GM18868 (cell line): ENCODE measurements around the gene HTR2C.
"Not testable (repeated sequence)": the region's sequence is repeated elsewhere in the genome, so short reads cannot be mapped to it uniquely, and the experiment has no call there.

ENCODE experiments used
- ATAC-seq: cut with Tn5 transposase; IDR thresholded peaks from one replicate; pipeline ENCODE4 v1.9.1; 2021; ENCODE audit warnings: mild to moderate bottlenecking, moderate library complexity; ENCODE audit not compliant: unreplicated experiment

HTR2C gene

GRCh38 chrX:114583646-114584374 lies at the start of gene HTR2C:
Gene HTR2C, plus strand, starts transcription at chrX:114584086. Its CDS starts 142,851 bp downstream, at chrX:114726937.
- ATAC-seq, result no peak

GRCh38 chrX:114580336-114580735 lies 3.5 kb upstream of the HTR2C start:
- ATAC-seq, result no peak

- ATAC-seq, result no peak
Measured at GRCh38 chrX:114581528-114582263, 2.2 kb upstream of the HTR2C start.

GRCh38 chrX:114582264-114582632 lies 1.6 kb upstream of the HTR2C start:
- ATAC-seq, result no peak

- ATAC-seq, result no peak
Measured at GRCh38 chrX:114582698-114583395, 1.0 kb upstream of the HTR2C start.

GRCh38 chrX:114584375-114584943 lies 573 bp downstream of the HTR2C start:
- ATAC-seq, result no peak

GRCh38 chrX:114584983-114585842 lies 1.3 kb downstream of the HTR2C start:
- ATAC-seq, result no peak

GRCh38 chrX:114591121-114591520 lies 7.2 kb downstream of the HTR2C start:
- no peak for ATAC-seq

GRCh38 chrX:114599305-114599704 lies 15.4 kb downstream of the HTR2C start:
- no peak for ATAC-seq

- ATAC-seq, result no peak
Measured at GRCh38 chrX:114599911-114600310, 16.0 kb downstream of the HTR2C start.

- ATAC-seq, result not testable (repeated sequence)
Measured at GRCh38 chrX:114606619-114607018, 22.7 kb downstream of the HTR2C start.

GRCh38 chrX:114611018-114611619 lies 27.2 kb downstream of the HTR2C start:
- peak; percentile 78 for ATAC-seq

GRCh38 chrX:114615765-114616164 lies 31.9 kb downstream of the HTR2C start:
- no peak for ATAC-seq

- ATAC-seq, result peak; percentile 81
Measured at GRCh38 chrX:114619874-114620273, 36.0 kb downstream of the HTR2C start.

GRCh38 chrX:114626323-114626722 lies 42.4 kb downstream of the HTR2C start:
- ATAC-seq, result peak; percentile 68

- ATAC-seq, result no peak
Measured at GRCh38 chrX:114635986-114636385, 52.1 kb downstream of the HTR2C start.

GRCh38 chrX:114650351-114650750 lies 66.5 kb downstream of the HTR2C start:
- ATAC-seq, result no peak

- no peak for ATAC-seq
Measured at GRCh38 chrX:114675365-114675764, 91.5 kb downstream of the HTR2C start.

- ATAC-seq, result not testable (repeated sequence)
Measured at GRCh38 chrX:114700533-114700932, 116.6 kb downstream of the HTR2C start.

GRCh38 chrX:114709406-114709805 lies 125.5 kb downstream of the HTR2C start:
- ATAC-seq, result no peak
